ENCODE results near the gene UGT2B28. TPM values are rescaled to one million over a fixed set of nuclear protein-coding genes. Genes with fewer than 3 reads are reported as not detected.
"Not testable (repeated sequence)": the region's sequence is repeated elsewhere in the genome, so short reads cannot be mapped to it uniquely, and the experiment has no call there.

The UGT2B28 gene
- total RNA-seq, 4 donors from 2014 or later: 0.30 to 0.42 (median 0.34) TPM; not detected in 1

GRCh38 chr4:69330345-69331047 lies 50.2 kb downstream of the UGT2B28 start:
- H3K4me3 ChIP-seq: no peak overlapping the region
- H3K36me3 ChIP-seq: no peaks in the 10 kb centered on the region
- no peak for DNase-seq (ENCODE audit: low spot score in 2 of 2)
- 38% methylated on average over 4 of the region's 4 CpGs for WGBS
- H3K27me3 ChIP-seq: no peaks in the 10 kb centered on the region
- no peaks in the 10 kb centered on the region for H3K4me1 ChIP-seq
- H3K27ac ChIP-seq: no peak overlapping the region
- TF ChIP-seq CTCF (IDR thresholded peaks at IDR 0.05) (no peak), POLR2A (IDR thresholded peaks at IDR 0.05) (no peak), EP300 (IDR thresholded peaks at IDR 0.05) (no peak), POLR2AphosphoS5 (IDR thresholded peaks at IDR 0.05) (no peak)
- H3K9me3 ChIP-seq: no peaks in the 10 kb centered on the region

GRCh38 chr4:69331304-69331703 lies 51.0 kb downstream of the UGT2B28 start:
- not testable (repeated sequence) for H3K27ac ChIP-seq; H3K4me3 ChIP-seq; DNase-seq (ENCODE audit: low spot score in 2 of 2); H3K27me3 ChIP-seq; H3K9me3 ChIP-seq; H3K4me1 ChIP-seq; H3K36me3 ChIP-seq
- 88% methylated on average over 2 of the region's 2 CpGs for WGBS

- H3K4me3 ChIP-seq; H3K36me3 ChIP-seq; H3K27me3 ChIP-seq; H3K9me3 ChIP-seq; DNase-seq (ENCODE audit: low spot score in 2 of 2); H3K4me1 ChIP-seq; H3K27ac ChIP-seq: not testable (repeated sequence)
These were observed 55.2 kb downstream of the UGT2B28 start for GRCh38 chr4:69335485-69335884.

GRCh38 chr4:69343114-69343513 lies 62.8 kb downstream of the UGT2B28 start:
- not testable (repeated sequence) for H3K36me3 ChIP-seq; H3K27me3 ChIP-seq; H3K27ac ChIP-seq; H3K9me3 ChIP-seq; H3K4me3 ChIP-seq; H3K4me1 ChIP-seq; DNase-seq (ENCODE audit: low spot score in 2 of 2)
- 85% methylated on average over 2 of the region's 2 CpGs for whole genome bisulfite sequencing

- H3K27me3 ChIP-seq; H3K36me3 ChIP-seq; H3K9me3 ChIP-seq; H3K4me1 ChIP-seq; DNase-seq (ENCODE audit: low spot score in 2 of 2); H3K4me3 ChIP-seq; H3K27ac ChIP-seq: not testable (repeated sequence)
- WGBS: 57% methylated on average over 8 of the region's 8 CpGs
These were observed 63.5 kb downstream of the UGT2B28 start for GRCh38 chr4:69343558-69344420.

Other genes starting within 250 kb of the UGT2B28 start
- 1 to 10 TPM in 2 of 4 donors, under 1 TPM in 1, not detected in 1; 0.68 to 1.5 (median 1.0) TPM for gene UGT2B7, start 184.0 kb upstream of the UGT2B28 start, total RNA-seq
- 1 to 10 TPM in 2 of 4 donors, under 1 TPM in 1, not detected in 1; 0.49 to 2.4 (median 1.9) TPM for gene UGT2B11, start 65.7 kb upstream of the UGT2B28 start, total RNA-seq
- 1 to 10 TPM in 1 of 4 donors, not detected in 3; 1.9 TPM for gene UGT2B4, start 215.4 kb downstream of the UGT2B28 start, total RNA-seq

Data from suprapubic skin (tissue), 4 donors.